Fibroblast of skin of left quadriceps (primary cell): ENCODE measurements around the gene INTS3.
A peak's percentile ranks its signal among the peaks of the same experiment; 100 is the strongest.
"Not testable (repeated sequence)": the region's sequence is repeated elsewhere in the genome, so short reads cannot be mapped to it uniquely, and the experiment has no call there.

Source experiments
- DNase-seq, 2 experiments: peaks; one replicate each; pipeline ENCODE4 v3.0.0-alpha.2; 2013; ENCODE audit warnings: low read depth in 2 of 2

INTS3 gene

GRCh38 chr1:153705484-153705883 is 22.4 kb upstream of the INTS3 start:
- no peak for DNase-seq

GRCh38 chr1:153711026-153711425 is 16.8 kb upstream of the INTS3 start:
- DNase-seq = no peak

DNA sequence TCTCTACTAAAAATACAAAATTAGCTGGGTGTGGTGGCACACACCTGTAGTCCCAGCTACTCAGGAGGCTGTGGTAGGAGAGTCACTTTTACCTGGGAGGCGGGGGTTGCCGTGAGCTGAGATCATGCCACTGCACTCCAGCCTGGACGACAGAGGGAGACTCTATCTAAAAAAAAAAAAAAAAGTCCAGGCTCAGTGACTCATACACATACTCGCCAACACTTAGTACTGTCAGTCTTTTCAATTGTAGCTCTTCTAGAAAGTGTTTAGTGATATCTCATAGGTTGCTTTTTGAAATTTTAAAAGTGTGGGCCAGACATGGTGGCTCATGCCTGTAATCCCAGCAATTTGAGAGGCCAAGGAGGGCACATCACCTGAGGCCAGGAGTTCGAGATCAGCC is 11.6 kb upstream of the INTS3 start:
- not testable (repeated sequence) for DNase-seq

- DNase-seq = no peak
These were observed 10.5 kb upstream of the INTS3 start for GRCh38 chr1:153717330-153717729.

DNA sequence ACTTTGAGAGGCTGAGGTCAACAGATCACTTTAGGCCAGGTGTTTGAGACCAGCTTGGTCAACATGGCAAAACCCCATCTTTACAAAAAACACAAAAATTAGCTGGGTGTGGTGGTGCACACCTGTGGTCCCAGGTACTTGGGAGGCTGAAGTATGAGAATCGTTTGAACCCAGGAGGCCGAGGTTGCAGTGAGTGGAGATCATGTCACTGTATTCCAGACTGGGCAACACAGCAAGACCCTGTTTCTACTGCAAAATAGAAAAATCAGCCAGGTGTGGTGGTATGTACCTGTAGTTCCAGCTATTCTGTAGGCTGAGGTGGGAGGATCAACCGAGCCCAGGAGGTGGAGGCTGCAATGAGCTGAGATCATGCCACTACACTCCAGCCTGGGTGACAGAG is 4.2 kb upstream of the INTS3 start:
- no peak for DNase-seq

GRCh38 chr1:153724634-153725033 is 3.2 kb upstream of the INTS3 start:
- DNase-seq = not testable (repeated sequence)

- DNase-seq = peak in 1 of 2 experiments; percentile 13
These were observed 636 bp downstream of the INTS3 start for GRCh38 chr1:153728305-153729066.

DNA sequence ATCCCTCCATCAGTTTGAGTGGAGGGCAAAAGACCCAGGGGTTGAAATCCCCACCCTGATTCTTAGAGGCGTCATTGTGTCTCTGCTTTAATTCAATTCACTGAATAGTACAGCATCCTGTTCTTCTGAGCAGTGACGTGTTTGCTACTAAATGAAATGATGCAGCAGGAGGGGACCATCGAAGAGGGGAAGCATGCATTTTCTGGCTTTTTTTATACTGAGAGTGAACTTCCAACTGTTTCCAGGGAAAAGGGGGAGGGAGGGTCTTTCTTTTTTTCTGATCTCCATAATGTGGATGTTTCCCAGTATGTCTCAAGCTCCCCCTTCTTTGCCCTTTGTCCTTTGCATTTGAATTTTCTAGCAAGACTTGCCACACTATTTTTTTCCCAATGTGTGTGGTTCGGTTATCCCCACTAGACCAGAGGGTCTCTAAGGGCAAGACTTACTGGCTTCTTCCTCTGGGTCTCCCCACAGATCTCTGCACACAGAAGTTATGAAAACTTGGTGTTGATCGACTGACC is 2.7 kb downstream of the INTS3 start:
- no peak for DNase-seq

DNA sequence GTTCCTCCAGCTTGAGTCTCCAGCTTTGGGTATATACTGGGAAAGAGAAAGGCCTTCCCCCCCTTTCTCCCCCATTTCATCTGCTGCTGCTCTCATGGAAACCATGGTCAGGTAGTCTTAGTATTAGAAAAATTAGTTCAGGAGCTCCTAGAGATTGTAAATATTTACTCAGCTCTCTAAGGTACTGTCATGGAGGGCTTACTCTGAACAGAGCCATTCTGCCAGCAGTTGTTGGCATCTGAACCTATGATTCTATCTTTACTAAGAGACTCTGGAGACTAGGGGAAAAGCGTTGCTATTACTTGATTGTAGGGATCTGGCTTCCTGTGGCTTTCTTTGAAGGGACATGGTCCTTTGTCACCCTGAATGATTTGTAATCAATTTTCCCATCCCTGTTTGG is 6.1 kb downstream of the INTS3 start:
- no peak for DNase-seq

- no peak for DNase-seq
These were observed 6.7 kb downstream of the INTS3 start for GRCh38 chr1:153734396-153735089.

GRCh38 chr1:153735090-153735420 is 7.2 kb downstream of the INTS3 start:
- DNase-seq = no peak

DNA sequence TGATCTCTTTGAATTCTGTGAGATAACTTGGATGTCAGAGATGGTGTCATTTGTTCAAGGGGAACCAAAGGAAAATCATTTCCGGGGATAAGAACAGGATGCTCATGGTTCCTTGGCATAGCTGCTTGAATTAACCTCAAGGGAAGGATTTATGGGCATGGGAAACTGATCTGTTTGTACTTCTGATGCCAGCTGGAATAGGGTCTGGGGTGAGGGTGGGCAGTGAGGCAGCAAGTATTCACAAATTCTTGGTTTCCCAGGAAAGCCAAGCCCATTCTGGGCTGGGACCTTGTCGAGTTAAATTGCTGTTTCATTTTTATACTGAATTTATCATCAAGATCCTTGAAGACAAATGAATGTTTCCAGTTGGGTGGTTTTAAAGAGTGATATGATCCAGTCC is 14.1 kb downstream of the INTS3 start:
- no peak for DNase-seq

DNA sequence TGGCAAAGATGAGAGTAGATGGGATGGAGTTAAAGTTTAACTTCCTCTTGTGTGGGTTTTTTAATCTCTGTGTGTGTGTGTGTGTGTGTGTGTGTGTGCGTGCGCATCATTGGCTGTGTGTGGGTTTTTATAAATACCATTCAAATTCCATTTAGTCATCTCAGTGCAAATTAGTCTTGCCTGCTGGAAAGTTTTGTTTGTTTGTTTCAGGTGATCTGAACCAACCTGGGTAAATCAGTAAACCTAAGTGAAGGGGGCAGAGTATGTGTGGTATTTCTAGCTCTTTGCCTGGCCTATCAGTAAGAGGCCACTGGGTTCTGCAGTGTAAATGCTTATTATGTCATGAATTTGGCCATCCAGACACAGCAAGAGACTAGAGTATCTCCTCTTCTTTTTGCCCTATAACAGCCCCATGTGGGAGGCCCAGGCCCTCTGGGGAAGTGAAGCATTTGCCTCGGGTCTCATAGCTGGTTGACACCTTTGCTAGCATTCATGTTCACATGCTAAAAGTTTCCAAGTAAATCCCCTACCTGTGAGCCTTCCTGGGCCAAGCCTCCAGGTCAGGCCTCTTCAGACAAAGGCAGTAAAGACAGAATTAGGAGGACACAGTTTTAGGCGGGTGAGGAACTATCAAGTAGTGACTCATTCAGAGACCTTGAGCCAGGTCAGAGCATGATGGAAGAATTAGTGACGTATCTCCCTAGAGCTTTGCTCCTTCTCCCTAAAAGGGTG is 14.7 kb downstream of the INTS3 start:
- DNase-seq = peak; percentile 20 to 21

- DNase-seq = no peak
These were observed 17.6 kb downstream of the INTS3 start for GRCh38 chr1:153745417-153745816.

DNA sequence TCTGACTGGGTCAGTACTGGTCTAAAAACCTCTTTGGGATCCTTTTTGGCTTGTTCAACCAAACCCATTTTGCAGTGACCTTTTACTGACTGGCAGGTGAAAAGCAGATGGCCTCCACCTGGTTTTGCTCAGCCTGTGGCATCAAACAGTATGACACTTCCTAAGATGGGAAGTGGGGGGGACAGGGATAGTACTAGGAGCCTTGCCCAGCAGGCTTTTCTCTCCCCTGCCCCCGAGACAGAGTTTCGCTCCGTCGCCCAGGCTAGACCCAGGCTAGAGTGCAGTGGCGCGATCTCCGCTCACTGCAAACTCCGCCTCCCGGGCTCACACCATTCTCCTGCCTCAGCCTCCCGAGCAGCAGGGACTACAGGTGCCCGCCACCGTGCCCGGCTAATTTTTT is 18.3 kb downstream of the INTS3 start:
- no peak for DNase-seq

GRCh38 chr1:153748903-153749302 is 21.1 kb downstream of the INTS3 start:
- DNase-seq = no peak

DNA sequence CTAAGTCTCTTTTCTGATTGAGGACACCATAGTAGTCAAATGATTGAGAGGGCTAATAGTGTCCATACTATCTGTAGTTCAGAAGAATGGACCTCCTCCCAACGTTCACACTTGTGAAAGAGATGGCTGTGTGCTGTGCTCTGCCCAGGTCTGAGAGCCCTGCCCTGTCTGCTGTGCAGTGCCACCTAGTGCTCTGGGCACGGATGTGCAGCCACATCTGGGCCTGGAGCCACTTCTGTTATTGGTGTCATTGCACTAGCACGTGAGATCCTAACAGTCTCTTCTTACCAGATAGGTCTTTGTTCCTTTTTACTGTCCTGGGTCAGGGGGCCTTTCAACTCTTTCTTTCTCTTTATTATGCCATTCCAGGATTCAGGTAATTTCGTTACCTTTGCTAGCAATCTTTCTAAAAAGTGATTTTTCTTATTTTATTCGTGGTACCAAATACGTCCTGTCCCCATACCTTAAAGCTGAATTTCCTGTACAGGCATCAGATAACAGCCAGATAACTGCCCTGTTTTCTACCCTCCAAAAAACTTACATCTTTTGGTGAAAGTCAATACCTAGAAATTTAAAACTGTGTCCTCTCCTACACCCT is 21.7 kb downstream of the INTS3 start:
- DNase-seq = peak; percentile 39 to 49

DNA sequence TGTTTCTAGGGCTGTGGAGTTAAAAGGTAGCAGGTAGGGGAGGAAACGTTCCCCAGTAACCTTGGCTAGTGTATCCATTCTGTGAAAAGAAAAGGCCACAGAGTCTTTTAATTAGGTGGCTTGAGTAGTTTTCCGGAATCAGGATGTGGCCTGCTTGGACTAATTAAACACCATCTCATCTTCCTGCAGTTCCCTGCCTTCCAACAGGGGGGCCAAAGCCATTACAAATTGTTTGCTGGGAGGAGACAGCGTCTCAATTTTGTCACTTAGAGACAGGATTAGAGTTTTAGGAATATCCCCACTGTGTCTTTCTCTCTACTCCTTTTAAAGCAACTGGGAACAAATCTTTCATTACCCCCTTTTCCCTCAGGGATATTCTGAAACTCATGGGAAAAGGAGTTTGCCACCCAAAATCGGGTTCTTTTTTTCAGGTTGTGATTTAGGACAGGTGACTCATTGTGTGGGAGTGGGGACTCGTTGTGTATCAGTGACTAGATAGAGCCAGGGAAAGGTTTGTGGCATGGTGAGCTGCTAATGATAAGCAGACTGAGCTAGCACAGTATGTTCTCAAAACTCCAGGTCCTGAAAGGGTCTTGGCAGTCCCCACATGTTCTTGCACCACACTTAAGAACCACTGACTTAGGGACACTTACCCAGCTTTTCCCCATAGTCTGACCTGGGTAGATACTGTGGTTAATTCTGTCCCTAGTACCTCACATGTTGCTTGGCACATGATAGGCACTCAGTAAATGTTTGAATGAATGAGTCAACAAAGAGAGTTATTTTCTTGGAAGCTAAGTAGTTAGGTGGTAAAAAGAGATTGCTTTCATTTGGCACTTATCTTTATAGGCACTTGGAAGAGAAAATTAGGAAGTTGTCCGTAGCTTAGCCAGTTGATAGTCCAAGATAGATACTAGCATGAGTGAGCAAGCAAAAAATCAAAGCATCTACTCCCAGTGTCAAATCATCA is 22.5 kb downstream of the INTS3 start:
- no peak for DNase-seq

DNA sequence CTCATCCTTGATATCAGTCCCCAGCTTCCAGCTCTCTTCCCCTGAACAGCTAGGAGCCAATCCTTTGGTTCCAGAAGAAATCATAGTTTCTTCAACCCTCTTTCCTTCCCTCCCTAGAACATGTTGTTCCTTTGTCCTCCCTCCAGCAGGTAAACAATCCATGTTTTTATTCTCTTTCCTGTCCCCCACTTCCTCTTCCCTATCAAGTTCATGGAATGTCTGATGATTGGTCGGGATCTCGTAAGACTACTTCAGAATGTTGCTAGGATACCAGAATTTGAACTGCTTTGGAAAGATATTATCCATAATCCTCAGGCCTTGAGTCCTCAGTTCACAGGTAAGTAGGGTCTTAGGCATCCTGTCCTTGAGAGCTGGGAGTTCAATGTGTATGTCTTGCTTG is 24.2 kb downstream of the INTS3 start:
- no peak for DNase-seq

- DNase-seq = no peak
These were observed 24.8 kb downstream of the INTS3 start for GRCh38 chr1:153752571-153753195.

DNA sequence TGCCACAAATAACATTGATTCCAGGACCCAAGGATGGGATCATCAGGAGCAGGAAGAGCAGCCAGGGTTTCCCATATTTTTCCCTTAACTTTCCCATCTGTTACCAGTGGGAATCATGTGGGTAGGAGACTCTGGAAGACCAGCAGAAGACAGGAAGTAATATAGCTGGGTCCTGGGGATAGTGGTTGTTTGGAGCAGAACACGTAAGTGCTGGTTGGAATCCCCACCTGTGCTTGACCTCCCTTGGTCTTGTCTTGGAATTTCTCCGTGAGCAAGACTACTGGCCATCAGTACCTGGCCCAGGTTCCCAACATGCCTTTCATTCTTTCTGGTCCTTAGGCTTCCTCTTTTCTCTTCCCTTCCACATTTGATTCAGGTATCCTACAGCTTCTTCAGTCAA is 26.4 kb downstream of the INTS3 start:
- no peak for DNase-seq
